ENCODE results near the gene JMJD7.

Gene JMJD7

GRCh38 chr15:41839781-41840491 lies 12.0 kb downstream of the JMJD7 start:
- in situ Hi-C loops (cut with MboI; ENCODE audit: low sequenced_read_pairs) = no loop called here

- in situ Hi-C loops (cut with MboI; ENCODE audit: low sequenced_read_pairs) = no loop called here
Observed at GRCh38 chr15:41840673-41841072, 12.8 kb downstream of the JMJD7 start.

- in situ Hi-C loops (cut with MboI; ENCODE audit: low sequenced_read_pairs) = no loop called here
Observed at GRCh38 chr15:41841131-41841530, 13.2 kb downstream of the JMJD7 start.

GRCh38 chr15:41842229-41842628 lies 14.3 kb downstream of the JMJD7 start:
- in situ Hi-C loops (cut with MboI; ENCODE audit: low sequenced_read_pairs) = no loop called here

GRCh38 chr15:41843571-41843970 lies 15.7 kb downstream of the JMJD7 start:
- in situ Hi-C loops (cut with MboI; ENCODE audit: low sequenced_read_pairs) = no loop called here

- in situ Hi-C loops (cut with MboI; ENCODE audit: low sequenced_read_pairs) = no loop called here
Observed at GRCh38 chr15:41844814-41845213, 16.9 kb downstream of the JMJD7 start.

GRCh38 chr15:41847206-41847605 lies 19.3 kb downstream of the JMJD7 start:
- in situ Hi-C loops (cut with MboI; ENCODE audit: low sequenced_read_pairs) = no loop called here

GRCh38 chr15:41847981-41848380 lies 20.1 kb downstream of the JMJD7 start:
- in situ Hi-C loops (cut with MboI; ENCODE audit: low sequenced_read_pairs) = no loop called here

- in situ Hi-C loops (cut with MboI; ENCODE audit: low sequenced_read_pairs) = no loop called here
Observed at GRCh38 chr15:41848631-41849030, 20.7 kb downstream of the JMJD7 start.

- in situ Hi-C loops (cut with MboI; ENCODE audit: low sequenced_read_pairs) = no loop called here
Observed at GRCh38 chr15:41849204-41849603, 21.3 kb downstream of the JMJD7 start.

GRCh38 chr15:41849861-41850260 lies 22.0 kb downstream of the JMJD7 start:
- in situ Hi-C loops (cut with MboI; ENCODE audit: low sequenced_read_pairs) = no loop called here

GRCh38 chr15:41850482-41851166 lies 22.7 kb downstream of the JMJD7 start:
- in situ Hi-C loops (cut with MboI; ENCODE audit: low sequenced_read_pairs) = no loop called here

GRCh38 chr15:41851167-41851523 lies 23.3 kb downstream of the JMJD7 start:
- in situ Hi-C loops (cut with MboI; ENCODE audit: low sequenced_read_pairs) = no loop called here

- in situ Hi-C loops (cut with MboI; ENCODE audit: low sequenced_read_pairs) = no loop called here
Observed at GRCh38 chr15:41851755-41852370, 24.0 kb downstream of the JMJD7 start.

GRCh38 chr15:41852736-41853590 lies 25.1 kb downstream of the JMJD7 start:
- in situ Hi-C loops (cut with MboI; ENCODE audit: low sequenced_read_pairs) = no loop called here

- in situ Hi-C loops (cut with MboI; ENCODE audit: low sequenced_read_pairs) = no loop called here
Observed at GRCh38 chr15:41853831-41854230, 25.9 kb downstream of the JMJD7 start.

GRCh38 chr15:41854443-41854842 lies 26.6 kb downstream of the JMJD7 start:
- in situ Hi-C loops (cut with MboI; ENCODE audit: low sequenced_read_pairs) = no loop called here

GRCh38 chr15:41855261-41855961 lies 27.5 kb downstream of the JMJD7 start:
- in situ Hi-C loops (cut with MboI; ENCODE audit: low sequenced_read_pairs) = no loop called here

- in situ Hi-C loops (cut with MboI; ENCODE audit: low sequenced_read_pairs) = no loop called here
Observed at GRCh38 chr15:41856262-41856661, 28.4 kb downstream of the JMJD7 start.

- in situ Hi-C loops (cut with MboI; ENCODE audit: low sequenced_read_pairs) = no loop called here
Observed at GRCh38 chr15:41856716-41857115, 28.8 kb downstream of the JMJD7 start.

GRCh38 chr15:41857316-41857715 lies 29.4 kb downstream of the JMJD7 start:
- in situ Hi-C loops (cut with MboI; ENCODE audit: low sequenced_read_pairs) = no loop called here

All from hTERT RPE-1 (cell line).